K562 (cell line): Measurements from ENCODE around the gene DSP. TPM values are rescaled to one million over a fixed set of nuclear protein-coding genes. Genes with fewer than 3 reads are reported as not detected.

Source experiments
- ATAC-seq: fragments of 200-7000 bp; cut with Tn5 transposase; 3 replicates; pipeline ENCODE4 v1.9.1; 2020; ENCODE audit warnings: moderate library complexity
- BruUV-seq: library from RNA; stranded (reverse); fragments of 400-500 nt; replicated peaks from 2 replicates; lab custom pipeline; 2021; lab: Mats Ljungman, UMichigan
- CTCF ChIA-PET: fragments of 300-600 bp; formaldehyde crosslinking; extraction: SDS; loops from one replicate; lab custom pipeline; 2021; ENCODE audit warnings: low intra/inter-chr PET ratio; lab: Yijun Ruan, JAX
- POLR2A ChIA-PET: fragments of 300-600, 350-650 bp; sonication (Branson Sonifier 250); formaldehyde crosslinking; extraction: SDS; loops from one replicate; lab custom pipeline; 2021; ENCODE audit warnings: antibody characterized with exemption, inconsistent platforms; lab: Yijun Ruan, JAX
- DNase-seq, 4 experiments: peaks; one replicate each; pipeline versions ENCODE4 v3.0.0 to v3.0.0-alpha.2; 2011 to 2018; ENCODE audit warnings: low spot score in 3 of 4, mixed read lengths in 3 of 4; ENCODE audit errors: extremely low read depth in 1 of 4
- FAIRE-seq: peaks from 2 replicates; lab custom pipeline; 2011; peaks lifted over from hg19 to GRCh38; lab: Jason Lieb, UNC
- H2AFZ ChIP-seq: 2 replicates; pipeline ENCODE4 v1.6.0; 2011; ENCODE audit warnings: low read depth, low read length, control low read depth, inconsistent platforms
- H3K27ac ChIP-seq: fragments of 200-600 bp; 3 replicates; pipeline ENCODE4 v1.8.0; 2011; ENCODE audit warnings: low read depth, mild to moderate bottlenecking, control low read depth, inconsistent platforms, low read length, moderate library complexity, mixed read lengths; ENCODE audit errors: extremely low read depth
- H3K27me3 ChIP-seq, 2 experiments: fragments of 300-600 bp in 1 of 2; 2 replicates in 1 of 2; 3 replicates in 1 of 2; pipeline versions ENCODE4 v1.6.0 to v1.8.0; 2011; ENCODE audit warnings: inconsistent platforms in 2 of 2, low read length in 2 of 2, mild to moderate bottlenecking in 1 of 2, mixed read lengths in 1 of 2, moderate library complexity in 1 of 2; ENCODE audit not compliant: control insufficient read depth in 2 of 2, insufficient read depth in 2 of 2
- H3K36me3 ChIP-seq: fragments of 300-600 bp; 3 replicates; pipeline ENCODE4 v1.8.0; 2011; ENCODE audit warnings: mild to moderate bottlenecking, low read length, inconsistent platforms; ENCODE audit not compliant: control insufficient read depth, insufficient read depth
- H3K4me1 ChIP-seq, 2 experiments: fragments of 200-600 bp in 1 of 2; replicated peaks in 1 of 2; 2 replicates in 1 of 2; 3 replicates in 1 of 2; pipeline versions ENCODE4 v1.5.1 to v1.8.0; 2011; ENCODE audit warnings: inconsistent platforms in 2 of 2, low read length in 2 of 2, mild to moderate bottlenecking in 1 of 2, mixed read lengths in 1 of 2, moderate library complexity in 1 of 2; ENCODE audit not compliant: control insufficient read depth in 2 of 2, insufficient read depth in 2 of 2
- H3K4me2 ChIP-seq: 2 replicates; pipeline ENCODE4 v1.6.1; 2011; ENCODE audit warnings: low read length, control low read depth, inconsistent platforms, mixed read lengths; ENCODE audit not compliant: insufficient read depth
- H3K4me3 ChIP-seq: fragments of 200-600 bp; sonication (generic), shearing (Covaris generic); 2 replicates; pipeline ENCODE4 v1.5.1; 2016; ENCODE audit warnings: control low read depth, inconsistent platforms
- H3K79me2 ChIP-seq: fragments of 200-600 bp; 3 replicates; pipeline ENCODE4 v1.8.0; 2011; ENCODE audit warnings: low read length, inconsistent platforms; ENCODE audit not compliant: control insufficient read depth, insufficient read depth
- H3K9ac ChIP-seq, 2 experiments: 2 replicates each; pipeline versions ENCODE4 v1.6.0 to v1.6.1; 2011; ENCODE audit warnings: low read depth in 2 of 2, low read length in 2 of 2, control low read depth in 1 of 2, inconsistent platforms in 1 of 2, mild to moderate bottlenecking in 1 of 2, mixed read lengths in 1 of 2; ENCODE audit not compliant: insufficient read depth in 1 of 2
- H3K9me1 ChIP-seq: one replicate; pipeline ENCODE4 v1.6.0; 2011; ENCODE audit warnings: inconsistent platforms, mild to moderate bottlenecking, low read length, moderate library complexity; ENCODE audit not compliant: control insufficient read depth, insufficient read depth
- H3K9me3 ChIP-seq: replicated peaks from 2 replicates; pipeline ENCODE4 v1.5.1; 2011; ENCODE audit warnings: low read depth, low read length, inconsistent platforms; ENCODE audit not compliant: control insufficient read depth, insufficient read depth
- H4K20me1 ChIP-seq: replicated peaks from 2 replicates; pipeline ENCODE4 v1.6.1; 2011; ENCODE audit warnings: low read length, inconsistent platforms, mixed read lengths; ENCODE audit not compliant: control insufficient read depth, insufficient read depth
- BCOR ChIP-seq: fragments of 450-650 bp; IDR thresholded peaks from 2 replicates; pipeline ENCODE4 v1.6.1; 2016
- BMI1 ChIP-seq: fragments of 150-350 bp; IDR thresholded peaks from 2 replicates; pipeline ENCODE4 v1.6.1; 2014; ENCODE audit warnings: low read length
- E2F5 ChIP-seq: sonication (generic); formaldehyde crosslinking; IDR thresholded peaks from 2 replicates; pipeline ENCODE4 v1.8.0; 2022; ENCODE audit warnings: mild to moderate bottlenecking, missing genetic modification reagents
- KDM1A ChIP-seq, 2 experiments: fragments of 450-650 bp; IDR thresholded peaks; 2 replicates each; pipeline ENCODE4 v1.6.1; 2016; ENCODE audit warnings: mild to moderate bottlenecking in 2 of 2
- NFIC ChIP-seq: fragments of 450-650 bp; IDR thresholded peaks from 2 replicates; pipeline ENCODE4 v1.6.1; 2017; ENCODE audit warnings: mild to moderate bottlenecking, inconsistent platforms
- PCBP2 ChIP-seq: fragments of 200-400 bp; formaldehyde crosslinking; IDR thresholded peaks from 2 replicates; pipeline ENCODE4 v1.6.1; 2018; ENCODE audit warnings: low read length, low read depth, mild to moderate bottlenecking, moderate library complexity; ENCODE audit not compliant: poor library complexity, severe bottlenecking
- PTTG1 ChIP-seq: fragments of 450-650 bp; IDR thresholded peaks from 2 replicates; pipeline ENCODE4 v1.6.1; 2016; ENCODE audit warnings: low read depth, mild to moderate bottlenecking, missing genetic modification characterization, missing compliant biosample characterization
- RBM17 ChIP-seq: fragments of 200-400 bp; formaldehyde crosslinking; IDR thresholded peaks from 2 replicates; pipeline ENCODE4 v1.6.1; 2017; ENCODE audit warnings: low read depth, mild to moderate bottlenecking, low read length, borderline replicate concordance
- TAF7 ChIP-seq: fragments of 450-650 bp; IDR thresholded peaks from 2 replicates; pipeline ENCODE4 v1.6.1; 2016; ENCODE audit warnings: missing genetic modification characterization, missing compliant biosample characterization
- TFE3 ChIP-seq: fragments of 450-650 bp; formaldehyde crosslinking; IDR thresholded peaks from 2 replicates; pipeline ENCODE4 v1.4.0; 2020; ENCODE audit warnings: mild to moderate bottlenecking, mixed read lengths
- THRAP3 ChIP-seq: fragments of 450-650 bp; IDR thresholded peaks from 2 replicates; pipeline ENCODE4 v1.6.1; 2016; ENCODE audit warnings: mild to moderate bottlenecking, inconsistent platforms, borderline replicate concordance
- TSC22D4 ChIP-seq: fragments of 450-650 bp; IDR thresholded peaks from 2 replicates; pipeline ENCODE4 v1.6.1; 2016; ENCODE audit warnings: missing genetic modification characterization, missing biosample characterization, control low read depth
- ZKSCAN3 ChIP-seq: fragments of 250-450 bp; sonication (Bioruptor Pico); IDR thresholded peaks from 2 replicates; pipeline ENCODE4 v1.4.0; 2020
- WGBS: fragments of 100-300 bp; shearing (Covaris generic); methylation state at CpG from one replicate; pipeline ENCODE4 v1.1.6; 2016; ENCODE audit warnings: low coverage, mixed read lengths; ENCODE audit not compliant: insufficient coverage; ENCODE audit errors: missing lambda C conversion rate; 5-methylcytosine and 5-hydroxymethylcytosine counted together
- in situ Hi-C: fragments of 300-500 bp; cut with MboI; formaldehyde crosslinking; loops from 4 replicates; pipeline ENCODE4 v1.15.0; 2018; ENCODE audit warnings: inconsistent platforms, mixed read lengths
- intact Hi-C: fragments of 100-400 bp; cut with micrococcal nuclease; formaldehyde crosslinking; loops from 2 replicates; pipeline ENCODE4 v1.14.2; 2022
- polyA plus RNA-seq, 8 experiments: library from polyadenylated mRNA; depleted of rRNA in 4 of 8; stranded (reverse) in 5 of 8; unstranded in 3 of 8; fragments of >200 nt; fragmentation: Nextera tagmentation in 2 of 8; fragmentation: Illumina TruSeq in 1 of 8; extraction: Ambion mirVana in 2 of 8; extraction: Trizol in 1 of 8; gene quantifications; 2 replicates each; pipeline versions ENCODE4 v1.2.1 to v1.2.3, GENCODE V29; 2011 to 2014; ENCODE audit warnings: inconsistent platforms in 1 of 8, missing spikeins in 1 of 8
- total RNA-seq, 7 experiments: library from RNA; depleted of rRNA in 6 of 7; stranded (reverse); fragments of >200 nt in 6 of 7; fragmentation: Illumina TruSeq in 2 of 7; extraction: Trizol in 2 of 7; gene quantifications; 2 replicates each; pipeline versions ENCODE4 v1.2.1 to v1.2.3, GENCODE V29; 2011 to 2021; ENCODE audit warnings: low replicate concordance in 1 of 7
- TF ChIP-seq, protein P1 (sequence below): sonication (generic); formaldehyde crosslinking; IDR thresholded peaks from 2 replicates; pipeline ENCODE4 v1.8.0; 2022; ENCODE audit warnings: missing genetic modification reagents, mild to moderate bottlenecking, moderate library complexity, borderline replicate concordance

The DSP gene
- total and polyA plus RNA-seq, 9 of the 15 experiments (the other 6 are each of a cell fraction or from before 2014, with no cell fraction given): under 0.01 to 0.24 (median 0.03) TPM; not detected in 2

DNA sequence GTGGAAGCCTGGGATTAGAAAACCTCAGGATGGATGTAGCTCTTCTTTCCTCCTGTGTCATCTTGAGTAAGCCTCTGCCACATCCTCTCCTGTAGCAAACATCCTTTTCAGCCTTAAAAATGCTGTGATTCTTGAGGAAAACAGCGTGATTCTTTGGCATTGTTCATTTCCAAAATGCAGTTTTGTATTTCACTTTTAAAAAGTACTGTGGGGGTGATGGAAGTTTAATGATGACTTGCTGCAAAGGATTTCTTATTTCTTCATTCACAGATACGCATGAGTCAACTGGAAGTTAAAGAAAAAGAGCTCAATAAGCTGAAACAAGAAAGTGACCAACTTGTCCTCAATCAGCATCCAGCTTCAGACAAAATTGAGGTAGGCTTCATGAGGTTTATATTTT lies 24.6 kb downstream of the DSP start:
- FAIRE-seq (no peak), ATAC-seq (no peak), DNase-seq (no peak)
- BruUV-seq: no TSS peak
- Histone ChIP-seq H3K79me2 (no peaks in the 10 kb centered on the region), H3K4me3 (no peak overlapping the region), H3K9ac (no peak overlapping the region), H3K9me3 (no peaks in the 10 kb centered on the region), H2AFZ (no peak overlapping the region), H4K20me1 (no peaks in the 10 kb centered on the region), H3K9me1 (no peaks in the 10 kb centered on the region), H3K27ac (no peak overlapping the region), H3K4me1 (peaks cover 0 to 4% of the 10 kb centered on the region in 2 experiments; a peak in 1 of 5 replicates), H3K27me3 (peaks cover 70 to 73% of the 10 kb centered on the region in 2 experiments), H3K36me3 (no peaks in the 10 kb centered on the region), H3K4me2 (no peak overlapping the region)
- ChIA-PET POLR2A (no interaction called here), CTCF (interaction anchor here (0.6 kb wide), 1 partner anchor 12 kb away, joined by 3 read pairs; no protein-coding TSS in a partner anchor)
- in situ Hi-C loops (no loop called here), intact Hi-C loops (no loop called here)
- WGBS: 0% methylated on average over 2 of the region's 2 CpGs
- TF ChIP-seq THRAP3 (no peak), ZKSCAN3 (no peak), E2F5 (CRISPR knock-in tag) (no peak), KDM1A (IDR thresholded peaks at IDR 0.05) (no peak), BCOR (no peak), PTTG1 (tag) (no peak), TAF7 (no peak), NFIC (no peak), TSC22D4 (tag) (no peak), BMI1 (no peak), RBM17 (no peak), TFE3 (no peak), PCBP2 (no peak)
- TF ChIP-seq, protein P1, sequence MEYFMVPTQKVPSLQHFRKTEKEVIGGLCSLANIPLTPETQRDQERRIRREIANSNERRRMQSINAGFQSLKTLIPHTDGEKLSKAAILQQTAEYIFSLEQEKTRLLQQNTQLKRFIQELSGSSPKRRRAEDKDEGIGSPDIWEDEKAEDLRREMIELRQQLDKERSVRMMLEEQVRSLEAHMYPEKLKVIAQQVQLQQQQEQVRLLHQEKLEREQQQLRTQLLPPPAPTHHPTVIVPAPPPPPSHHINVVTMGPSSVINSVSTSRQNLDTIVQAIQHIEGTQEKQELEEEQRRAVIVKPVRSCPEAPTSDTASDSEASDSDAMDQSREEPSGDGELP (CRISPR knock-in tag): no peak
